RPMI8226 (cell line): ENCODE measurements around the gene ZNF394.
"Not testable (repeated sequence)": the region's sequence is repeated elsewhere in the genome, so short reads cannot be mapped to it uniquely, and the experiment has no call there.

Source experiments
- DNase-seq: peaks from one replicate; pipeline ENCODE4 v3.0.0-alpha.2; 2015

ZNF394 gene

DNA sequence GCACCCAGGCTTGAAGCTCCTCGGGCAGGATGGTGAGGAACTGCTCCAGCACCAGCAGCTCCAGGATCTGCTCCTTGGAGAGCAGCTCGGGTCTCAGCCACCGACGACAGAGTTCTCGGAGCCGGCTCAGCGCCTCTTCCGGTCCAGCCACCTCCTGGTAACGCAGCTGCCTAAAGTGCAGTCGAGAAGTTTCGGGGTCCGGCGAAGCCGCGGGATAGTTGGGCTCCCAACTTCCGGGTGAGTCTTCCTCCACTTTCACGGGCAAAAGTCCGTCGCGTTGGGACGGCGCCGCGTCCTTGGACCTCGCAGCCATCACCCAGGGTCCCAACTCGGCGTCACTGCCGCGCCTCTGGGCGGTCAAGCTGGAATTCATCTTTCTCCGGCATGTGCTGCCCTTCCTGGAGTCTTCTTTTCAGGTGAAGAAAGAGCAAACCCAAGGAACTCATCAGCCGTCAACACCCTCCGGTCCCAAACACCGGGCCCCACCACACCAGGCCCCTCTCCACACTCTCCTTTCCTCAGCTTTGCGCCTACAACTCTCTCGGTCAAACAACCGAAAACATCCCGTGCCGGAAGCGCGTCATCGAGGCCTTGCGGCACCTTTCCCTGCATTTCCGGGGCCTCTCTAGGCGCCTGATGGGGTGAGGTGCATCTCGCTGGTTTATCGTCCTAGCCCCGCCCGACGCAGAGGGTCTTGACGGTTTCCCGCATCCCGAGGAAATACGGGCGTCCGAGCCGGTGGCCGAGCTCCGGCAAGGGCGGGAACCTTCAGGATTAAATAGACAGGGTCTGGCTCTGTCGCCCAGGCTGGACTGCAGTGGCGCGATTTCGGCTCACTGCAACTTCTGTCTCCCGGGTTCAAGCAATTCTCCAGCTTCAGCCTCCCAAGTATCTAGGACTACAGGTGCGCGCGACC is at the start of gene ZNF394:
TSS of gene ZNF394 (minus strand) at position 561 of the 916 bp plus-strand sequence. CDS start at position 373, 188 bp downstream.
- peak; percentile 97 for DNase-seq

DNA sequence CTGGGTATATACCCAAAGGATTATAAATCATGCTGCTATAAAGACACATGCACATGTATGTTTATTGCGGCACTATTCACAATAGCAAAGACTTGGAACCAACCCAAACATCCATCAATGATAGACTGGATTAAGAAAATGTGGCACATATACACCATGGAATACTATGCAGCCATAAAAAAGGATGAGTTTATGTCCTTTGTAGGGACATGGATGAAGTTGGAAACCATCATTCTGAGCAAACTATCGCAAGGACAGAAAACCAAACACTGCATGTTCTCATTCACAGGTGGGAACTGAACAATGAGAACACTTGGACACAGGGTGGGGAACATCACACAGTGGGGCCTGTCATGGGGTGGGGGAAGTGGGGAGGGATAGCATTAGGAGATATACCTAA is 49.5 kb upstream of the ZNF394 start:
- DNase-seq, result not testable (repeated sequence)

DNA sequence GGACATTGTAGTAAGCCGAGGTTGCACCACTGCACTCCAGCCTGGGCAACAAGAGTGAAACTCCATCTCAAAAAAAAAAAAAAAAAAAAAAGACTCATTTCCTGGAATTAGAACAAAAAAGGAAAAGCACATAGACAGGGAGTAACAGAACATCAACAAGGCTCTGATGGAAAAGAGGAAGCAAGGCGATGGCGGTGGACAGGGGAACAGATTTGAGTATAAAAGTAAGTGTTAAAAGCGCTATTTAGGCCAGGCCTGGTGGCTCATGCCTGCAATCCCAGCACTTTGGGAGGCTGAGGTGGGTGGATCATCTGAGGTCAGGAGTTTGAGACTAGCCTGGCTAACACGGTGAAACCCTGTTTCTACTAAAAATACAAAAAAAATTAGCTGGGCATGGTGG is 45.2 kb upstream of the ZNF394 start:
- DNase-seq, result not testable (repeated sequence)

DNA sequence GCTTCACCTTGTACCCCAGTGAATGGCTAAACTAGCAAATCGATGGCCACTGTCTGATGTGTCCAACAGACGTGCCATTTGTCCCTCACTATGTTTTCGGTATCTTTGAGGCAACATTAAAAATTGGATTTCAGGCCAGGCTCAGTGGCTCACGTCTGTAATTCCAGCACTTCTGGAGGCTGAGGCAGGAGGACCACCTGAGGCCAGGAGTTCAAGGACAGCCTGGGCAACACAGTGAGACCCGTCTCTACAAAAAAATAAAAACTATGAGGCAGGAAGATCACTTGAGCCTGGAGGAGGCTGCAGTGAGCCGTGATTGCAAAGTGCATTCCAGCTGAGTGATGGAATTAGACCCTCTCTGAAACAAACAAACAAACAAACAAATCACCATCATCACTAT is 43.8 kb upstream of the ZNF394 start:
- DNase-seq, result no peak

DNA sequence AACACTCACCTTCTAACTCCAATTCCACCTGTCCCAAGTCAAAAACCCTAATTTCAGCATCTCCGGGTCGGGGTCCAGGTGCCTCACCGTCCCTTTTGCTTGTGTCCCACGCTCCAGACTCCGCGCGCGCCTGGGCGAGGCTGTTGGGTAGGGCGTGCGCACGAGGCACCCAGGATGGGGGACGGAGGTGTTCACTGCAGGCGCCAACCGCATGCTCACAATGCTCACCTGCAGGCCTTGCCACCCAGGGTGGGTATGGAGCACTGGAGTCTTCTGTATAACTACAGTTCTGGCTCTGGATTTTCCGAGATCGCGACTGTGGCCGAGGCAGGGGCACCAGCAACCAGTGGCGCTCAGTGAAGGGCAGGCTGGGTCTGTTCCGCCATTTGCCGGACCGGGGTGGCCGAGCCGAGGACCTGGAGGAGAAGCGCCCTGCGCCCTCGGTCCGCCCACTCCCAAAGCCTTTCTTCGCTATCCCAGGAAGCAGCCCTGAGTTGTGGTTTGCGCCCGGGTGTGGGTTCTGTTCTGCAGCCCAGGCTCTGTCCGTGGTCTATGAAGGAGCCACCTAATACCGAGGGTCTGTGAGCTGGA is 43.1 kb upstream of the ZNF394 start:
- DNase-seq, result no peak

DNA sequence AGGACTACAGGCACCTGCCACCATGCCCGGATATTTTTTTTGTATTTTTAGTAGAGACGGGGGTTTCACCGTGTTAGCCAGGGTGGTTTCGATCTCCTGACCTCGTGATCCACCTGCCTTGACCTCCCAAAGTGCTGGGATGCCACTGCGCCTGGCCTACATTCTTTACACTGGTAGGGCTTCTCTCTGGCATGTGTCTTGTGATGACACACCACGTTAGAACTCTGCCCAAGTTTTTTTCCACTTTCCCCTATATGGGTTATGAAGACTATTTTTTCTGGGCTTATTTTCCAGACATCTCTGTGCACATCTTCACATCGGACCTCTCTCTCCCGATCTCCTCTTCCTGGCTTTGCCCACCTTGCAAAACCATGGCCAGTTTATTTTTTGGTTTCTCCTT is 41.1 kb upstream of the ZNF394 start:
- DNase-seq, result no peak

DNA sequence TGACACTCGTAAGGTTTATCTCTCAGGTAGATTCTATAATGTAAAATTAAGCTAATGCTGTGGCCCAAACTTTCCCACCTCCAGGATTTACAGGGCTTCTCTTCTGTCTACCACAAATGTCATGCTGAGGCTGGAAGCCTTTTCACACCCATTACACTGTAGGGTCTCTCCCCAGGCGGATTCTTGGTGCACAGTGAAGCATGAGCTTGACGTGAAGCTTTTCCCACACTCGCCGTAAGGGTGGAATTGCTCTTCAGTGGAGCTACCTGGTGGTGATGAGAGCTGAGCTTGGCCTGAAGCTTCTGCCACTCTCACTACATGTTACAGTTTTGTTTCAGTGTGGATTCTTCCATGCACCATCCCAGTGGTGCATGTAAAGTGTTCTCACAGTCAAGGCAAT is 40.5 kb upstream of the ZNF394 start:
- DNase-seq, result no peak

DNA sequence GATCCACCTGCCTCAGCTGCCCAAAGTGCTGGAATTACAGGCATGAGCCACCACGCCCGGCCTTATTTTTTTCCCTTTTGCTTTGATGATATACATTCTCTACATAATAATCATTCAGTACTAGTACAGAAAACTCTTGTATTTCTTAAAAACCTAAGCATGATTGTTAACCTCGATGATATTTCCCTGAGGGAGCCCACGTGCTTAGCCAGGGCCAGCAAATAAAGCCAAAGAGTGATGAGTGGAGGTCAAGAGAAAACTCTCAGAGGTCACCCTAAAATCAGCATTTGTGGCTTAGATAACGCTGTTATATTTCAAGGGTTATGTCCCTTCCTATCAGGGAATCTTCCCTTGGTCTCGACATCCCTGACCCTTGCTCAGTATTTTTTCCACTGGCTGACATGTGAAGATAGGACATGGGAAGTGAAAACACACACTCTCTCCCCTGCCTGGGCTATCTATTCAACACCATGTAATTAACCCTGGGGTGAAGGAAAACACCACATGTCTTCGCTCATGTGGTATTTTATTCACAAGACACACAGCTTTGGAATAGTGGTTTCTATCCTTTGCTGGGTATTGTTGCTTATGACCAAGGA is 39.2 kb upstream of the ZNF394 start:
- DNase-seq, result no peak

DNA sequence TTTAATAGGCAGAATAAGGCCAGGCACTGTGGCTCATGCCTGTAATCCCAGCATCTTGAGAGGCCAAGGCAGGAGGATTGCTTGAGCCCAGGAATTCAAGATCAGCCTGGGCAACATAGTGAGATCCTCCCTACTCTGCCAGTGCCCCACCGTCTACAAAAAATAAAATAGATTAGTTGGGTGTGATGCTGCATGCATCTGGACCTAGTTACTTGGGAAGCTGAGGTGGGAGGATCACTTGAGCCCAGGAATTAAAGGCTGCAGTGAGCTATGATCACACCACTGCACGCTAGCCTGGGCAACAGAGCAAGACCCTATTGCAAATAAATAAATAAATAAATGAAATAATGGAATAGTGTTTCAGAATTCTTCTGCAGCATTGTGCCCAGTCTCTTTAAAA is 35.6 kb upstream of the ZNF394 start:
- no peak for DNase-seq

DNA sequence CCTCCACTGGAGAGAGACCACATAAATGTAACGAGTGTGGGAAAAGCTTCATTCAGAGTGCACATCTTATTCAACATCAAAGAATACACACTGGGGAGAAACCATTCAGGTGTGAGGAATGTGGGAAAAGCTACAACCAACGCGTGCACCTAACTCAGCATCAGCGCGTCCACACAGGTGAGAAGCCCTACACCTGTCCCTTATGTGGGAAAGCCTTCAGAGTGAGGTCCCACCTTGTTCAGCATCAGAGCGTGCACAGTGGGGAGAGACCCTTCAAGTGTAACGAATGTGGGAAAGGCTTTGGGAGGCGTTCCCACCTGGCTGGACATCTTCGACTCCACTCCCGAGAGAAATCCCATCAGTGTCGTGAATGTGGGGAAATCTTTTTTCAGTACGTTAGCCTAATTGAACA is 31.3 kb upstream of the ZNF394 start:
- no peak for DNase-seq

DNA sequence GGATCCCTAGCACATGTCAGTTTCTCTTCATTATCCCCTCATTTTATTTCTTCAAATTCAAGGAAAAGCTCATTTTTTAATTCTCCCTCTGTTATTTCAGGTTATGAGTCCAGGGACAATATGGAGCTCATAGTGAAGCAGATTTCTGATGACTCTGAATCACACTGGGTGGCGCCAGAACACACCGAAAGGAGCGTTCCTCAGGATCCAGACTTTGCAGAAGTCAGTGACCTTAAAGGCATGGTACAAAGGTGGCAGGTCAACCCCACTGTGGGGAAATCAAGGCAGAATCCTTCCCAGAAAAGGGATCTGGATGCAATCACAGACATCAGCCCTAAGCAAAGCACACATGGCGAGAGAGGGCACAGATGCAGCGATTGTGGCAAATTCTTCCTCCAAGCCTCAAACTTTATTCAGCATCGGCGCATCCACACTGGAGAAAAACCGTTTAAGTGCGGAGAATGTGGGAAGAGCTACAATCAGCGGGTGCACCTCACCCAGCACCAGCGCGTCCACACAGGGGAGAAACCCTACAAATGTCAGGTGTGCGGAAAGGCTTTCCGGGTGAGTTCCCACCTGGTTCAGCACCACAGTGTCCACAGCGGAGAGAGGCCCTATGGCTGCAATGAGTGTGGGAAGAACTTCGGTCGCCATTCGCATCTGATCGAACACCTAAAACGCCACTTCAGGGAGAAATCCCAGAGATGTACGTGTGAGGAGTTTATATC is 25.8 kb upstream of the ZNF394 start:
- DNase-seq, result peak; percentile 44

DNA sequence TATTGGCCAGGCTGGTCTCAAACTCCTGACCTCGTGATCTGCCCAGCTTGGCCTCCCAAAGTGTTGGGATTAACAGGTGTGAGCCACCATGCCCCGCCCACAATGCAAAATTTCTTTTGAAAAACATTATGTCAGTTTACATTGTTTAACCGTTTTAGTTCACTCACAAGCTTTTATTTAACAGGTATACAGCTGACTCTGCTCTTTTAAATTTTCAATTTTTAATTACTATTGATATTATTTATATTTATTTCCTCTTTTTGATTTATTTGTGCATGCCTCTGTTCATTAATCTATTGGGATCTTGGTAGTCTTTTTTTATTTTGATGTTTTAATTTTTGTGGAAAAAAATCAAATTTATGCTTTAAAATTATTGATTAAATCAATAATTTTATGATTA is 21.3 kb upstream of the ZNF394 start:
- no peak for DNase-seq

DNA sequence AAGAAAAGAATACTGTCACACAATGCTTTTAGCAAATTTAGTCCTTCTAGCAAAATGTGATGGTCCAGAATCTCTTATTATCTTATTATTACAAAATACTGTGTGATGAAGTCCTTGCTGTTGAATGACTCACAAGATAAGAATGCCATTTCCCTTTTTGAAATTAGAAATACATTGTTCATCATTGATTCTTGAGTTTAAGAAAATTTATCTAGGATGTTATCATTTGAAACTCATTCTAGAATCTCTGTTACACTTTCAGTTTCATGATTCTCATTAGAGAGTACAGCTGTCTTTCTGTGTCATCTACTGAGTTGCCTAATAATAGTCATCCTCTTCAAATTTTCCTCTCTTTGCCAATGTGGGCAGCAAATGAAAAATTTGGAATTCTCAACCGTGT is 14.0 kb upstream of the ZNF394 start:
- DNase-seq, result no peak

DNA sequence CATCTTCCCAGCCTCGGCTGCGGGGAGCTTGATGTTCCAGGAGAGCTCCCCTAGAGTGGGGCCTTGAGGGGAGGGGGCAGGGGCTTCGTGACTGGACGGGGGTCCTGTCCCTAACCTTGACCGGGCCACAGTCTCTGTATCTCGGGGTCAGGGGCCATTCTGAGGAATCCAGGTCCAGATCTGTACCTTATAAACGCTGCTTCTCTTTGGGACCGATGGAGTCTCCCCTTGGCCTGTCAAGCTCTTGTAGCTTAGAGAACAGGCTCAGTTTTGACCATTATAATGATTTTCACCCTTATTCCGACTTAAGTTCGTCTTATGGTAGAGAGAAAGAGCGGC is 5.2 kb upstream of the ZNF394 start:
- DNase-seq, result no peak

DNA sequence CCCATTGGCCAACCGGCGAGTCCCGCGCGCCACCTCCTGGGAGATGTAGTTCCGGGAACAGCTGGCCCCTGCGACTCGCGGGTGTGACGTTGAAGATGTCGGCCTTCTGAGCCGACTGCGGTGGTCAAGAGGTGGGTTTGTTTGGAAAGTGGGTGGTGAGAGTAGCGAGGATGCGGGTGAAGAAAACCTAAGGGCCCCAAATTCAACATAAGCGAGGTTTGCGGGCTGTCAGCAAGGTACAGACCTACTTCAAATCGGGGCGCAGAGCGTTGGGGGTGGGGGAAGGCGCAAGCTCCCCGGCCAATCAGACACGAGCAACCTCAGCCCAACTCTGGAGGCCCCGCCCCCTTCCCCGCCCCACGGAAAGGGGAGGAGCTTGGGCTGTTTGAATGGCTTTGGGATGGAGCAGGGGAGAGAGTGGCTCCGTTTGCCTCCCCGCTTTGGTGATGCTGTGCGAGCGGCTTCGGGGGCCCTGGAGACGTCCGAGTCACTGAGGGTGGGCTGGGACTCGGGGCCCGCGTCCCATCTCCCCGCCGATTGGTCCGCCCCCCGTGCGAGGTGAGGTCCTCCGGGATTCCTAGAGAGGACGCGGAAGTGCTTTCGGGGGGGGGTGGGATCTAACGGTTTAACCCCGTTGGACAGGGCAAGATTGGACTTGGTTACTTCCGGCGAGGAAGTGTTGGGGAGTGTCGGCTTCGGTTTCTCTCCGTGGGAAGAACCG is 4.7 kb upstream of the ZNF394 start, which contains the start of gene ZKSCAN5:
TSS of gene ZKSCAN5 (plus strand) at position 60 of the 721 bp plus-strand sequence. CDS start 1,383 bp downstream, outside the sequence.
- DNase-seq, result peak; percentile 98

DNA sequence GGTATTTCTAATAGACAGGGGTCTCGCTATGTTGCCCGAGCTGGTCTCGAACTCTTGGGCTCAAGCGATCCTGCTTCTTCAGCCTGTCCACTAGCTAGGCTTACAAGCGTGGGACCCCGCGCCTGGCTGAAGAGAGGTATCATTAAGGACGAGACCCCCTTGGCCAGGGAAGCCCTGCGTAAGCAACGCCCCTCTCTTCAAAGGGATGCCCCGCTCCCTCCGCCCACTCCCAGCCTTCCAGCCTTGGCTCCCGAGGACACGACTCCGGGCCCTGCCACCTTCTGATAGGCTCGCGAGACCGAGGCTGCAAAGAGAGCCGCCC is 4.2 kb upstream of the ZNF394 start:
- no peak for DNase-seq

DNA sequence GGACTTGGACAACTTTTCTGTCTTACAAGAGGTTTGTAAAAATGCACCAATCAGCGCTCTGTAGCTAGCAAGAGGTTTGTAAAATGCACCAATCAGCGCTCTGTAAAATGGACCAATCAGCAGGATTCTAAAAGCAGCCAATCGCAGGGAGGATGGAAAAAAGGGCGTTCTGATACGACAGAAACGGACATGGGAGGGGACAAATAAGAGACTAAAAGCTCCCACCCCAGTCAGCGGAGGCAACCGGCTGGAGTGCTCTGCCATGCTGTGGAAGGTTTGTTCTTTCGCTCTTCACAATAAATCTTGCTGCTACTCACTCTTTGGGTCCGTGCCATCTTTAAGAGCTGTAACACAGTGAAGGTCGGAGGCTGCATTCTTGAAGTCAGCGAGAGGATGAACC is 1.2 kb upstream of the ZNF394 start:
- not testable (repeated sequence) for DNase-seq

DNA sequence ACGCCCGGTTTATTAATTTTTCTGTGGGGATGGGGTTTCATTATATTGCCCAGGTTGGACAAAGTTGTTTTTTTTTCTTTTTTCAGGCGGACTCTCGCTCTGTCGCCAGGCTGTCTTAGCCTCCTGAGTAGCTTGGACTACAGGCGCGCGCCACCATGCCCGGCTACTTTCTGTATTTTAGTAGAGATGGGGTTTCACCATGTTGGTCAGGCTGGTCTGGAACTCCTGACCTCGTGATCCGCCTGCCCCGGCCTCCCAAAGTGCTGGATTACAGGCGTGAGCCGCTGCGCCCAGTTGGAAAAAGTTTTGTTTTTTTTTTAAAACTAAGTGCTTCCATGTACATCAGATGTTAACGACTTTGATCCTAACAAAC is 542 bp upstream of the ZNF394 start:
- peak; percentile 11 for DNase-seq

DNA sequence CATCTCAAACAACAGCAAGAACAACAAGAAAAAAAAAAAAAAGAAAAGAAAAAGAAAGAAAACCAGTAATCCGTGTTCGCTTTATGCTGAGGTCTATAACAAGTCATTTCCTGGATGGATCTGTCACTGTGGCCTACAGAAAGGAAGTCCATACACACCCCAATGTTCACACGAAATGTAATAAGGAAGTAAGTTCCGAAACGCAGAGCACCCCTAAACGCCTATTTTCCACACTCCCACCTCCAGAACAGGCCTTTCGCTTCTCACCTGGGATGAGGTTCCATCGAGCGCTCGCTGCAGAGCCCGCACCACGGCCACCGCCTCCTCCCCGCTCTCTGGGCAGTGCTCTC is 735 bp downstream of the ZNF394 start:
- peak; percentile 5 for DNase-seq

DNA sequence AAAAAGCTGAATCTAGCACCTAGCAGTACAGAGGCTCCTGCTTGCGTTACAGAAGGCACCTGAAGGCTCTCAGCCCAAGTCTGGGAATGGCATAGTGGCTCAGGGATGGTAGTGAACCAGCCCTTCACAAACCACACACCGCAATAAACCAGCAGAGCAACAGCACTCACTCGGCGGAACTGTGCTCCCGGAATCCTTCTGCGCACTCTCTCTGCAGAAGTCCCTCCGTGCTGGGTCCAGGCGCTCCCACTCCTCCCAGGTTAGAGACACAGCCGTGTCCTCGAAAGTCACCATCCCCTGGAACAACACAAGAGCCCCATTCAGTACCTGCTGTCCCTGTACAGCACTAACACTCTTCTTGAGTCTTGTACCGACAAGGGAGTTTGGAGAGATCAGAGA is 1.5 kb downstream of the ZNF394 start:
- DNase-seq, result no peak

DNA sequence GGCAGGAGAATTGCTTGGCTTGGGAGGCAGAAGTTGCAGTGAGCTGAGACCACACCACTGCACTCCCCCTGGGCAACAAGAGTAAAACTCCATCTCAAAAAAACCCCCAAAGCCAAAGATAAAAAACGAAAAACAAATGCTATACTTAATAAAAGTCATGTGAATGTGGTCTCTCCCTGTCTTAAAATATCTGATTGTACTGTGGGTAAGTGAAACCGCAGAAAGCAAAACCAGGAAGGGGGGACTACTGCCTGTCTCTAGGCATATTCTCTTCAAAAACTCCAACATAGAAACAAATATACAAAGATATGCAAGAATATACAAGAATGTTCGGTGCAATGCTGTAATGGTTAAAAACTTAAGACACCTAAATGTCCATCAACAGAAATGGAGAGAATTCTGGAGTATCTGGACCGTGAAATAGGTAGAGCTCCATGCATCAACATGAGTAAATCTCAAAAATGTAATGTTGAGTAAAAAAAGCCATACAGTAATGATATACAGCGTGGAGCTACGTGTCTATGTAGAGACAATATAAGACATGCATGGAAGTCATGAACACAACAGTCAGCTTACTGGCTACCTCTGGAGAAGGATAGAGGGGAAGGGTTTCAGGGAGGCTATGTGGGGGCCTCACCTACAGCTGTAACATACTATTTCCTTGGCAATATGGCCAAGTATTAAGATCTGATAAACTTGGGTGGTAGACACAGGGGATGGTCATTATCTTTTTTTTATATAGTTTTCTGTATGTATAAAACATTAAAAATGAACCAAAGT is 2.1 kb downstream of the ZNF394 start:
- DNase-seq, result no peak

DNA sequence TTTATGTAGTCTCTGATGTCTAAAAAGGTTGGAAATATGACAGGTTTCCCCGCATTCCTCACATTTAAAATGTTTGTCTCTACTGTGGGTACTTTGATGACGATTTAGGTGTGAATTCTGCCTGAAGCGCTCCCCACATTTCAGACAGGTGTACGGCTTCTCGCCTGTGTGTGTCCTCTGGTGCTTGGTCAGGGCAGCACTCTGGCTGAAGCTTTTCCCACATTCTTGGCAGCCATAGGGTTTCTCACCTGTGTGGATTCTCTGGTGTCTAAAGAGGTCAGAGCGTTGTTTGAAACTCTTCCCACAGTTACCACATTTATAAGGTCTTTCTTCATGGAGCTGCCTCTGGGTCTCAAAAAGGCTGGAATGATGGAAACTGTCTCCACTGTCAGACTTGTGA is 6.3 kb downstream of the ZNF394 start:
- no peak for DNase-seq
